ENCODE data around the gene TAF8. TPM values are rescaled to one million over a fixed set of nuclear protein-coding genes. Genes with fewer than 3 reads are reported as not detected.

TAF8 gene
- polyA plus RNA-seq, 1 donor (not counting 4 experiments of a cell fraction or from before 2014, with no cell fraction given), result 15.9 TPM

DNA sequence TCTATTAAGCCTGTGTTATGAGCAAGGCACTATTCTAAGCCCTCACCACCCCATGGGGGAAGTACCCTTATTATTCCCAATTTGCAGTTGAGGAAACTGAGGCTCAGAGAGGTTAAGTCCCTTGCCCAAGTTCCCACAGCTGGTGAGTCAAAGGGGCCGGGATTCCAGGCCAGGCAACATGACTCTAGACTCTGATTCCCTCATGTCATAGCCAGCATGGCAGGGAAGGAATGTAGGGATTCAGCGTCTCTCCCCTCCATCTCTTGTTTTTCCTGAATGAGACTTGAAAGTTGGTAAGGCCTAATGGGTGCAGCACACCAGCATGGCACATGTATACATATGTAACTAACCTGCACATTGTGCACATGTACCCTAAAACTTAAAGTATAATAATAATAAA is 85.4 kb downstream of the TAF8 start:
- peaks cover 51% of the 10 kb centered on the region for H3K4me1 ChIP-seq (ENCODE audit: control insufficient read depth, extremely low read depth, insufficient read depth, low read length)
- no peak for DNase-seq (ENCODE audit: low read depth, low spot score)
- H3K4me2 ChIP-seq (ENCODE audit: control insufficient read depth, extremely low read depth, insufficient read depth, low read depth, low read length), result no peak overlapping the region
- peaks cover 6% of the 10 kb centered on the region for H4K20me1 ChIP-seq (ENCODE audit: control insufficient read depth, extremely low read depth, insufficient read depth, low read length)
- TF ChIP-seq EZH2 (IDR thresholded peaks at IDR 0.05; ENCODE audit: low read length), result no peak
- TF ChIP-seq, protein P1, sequence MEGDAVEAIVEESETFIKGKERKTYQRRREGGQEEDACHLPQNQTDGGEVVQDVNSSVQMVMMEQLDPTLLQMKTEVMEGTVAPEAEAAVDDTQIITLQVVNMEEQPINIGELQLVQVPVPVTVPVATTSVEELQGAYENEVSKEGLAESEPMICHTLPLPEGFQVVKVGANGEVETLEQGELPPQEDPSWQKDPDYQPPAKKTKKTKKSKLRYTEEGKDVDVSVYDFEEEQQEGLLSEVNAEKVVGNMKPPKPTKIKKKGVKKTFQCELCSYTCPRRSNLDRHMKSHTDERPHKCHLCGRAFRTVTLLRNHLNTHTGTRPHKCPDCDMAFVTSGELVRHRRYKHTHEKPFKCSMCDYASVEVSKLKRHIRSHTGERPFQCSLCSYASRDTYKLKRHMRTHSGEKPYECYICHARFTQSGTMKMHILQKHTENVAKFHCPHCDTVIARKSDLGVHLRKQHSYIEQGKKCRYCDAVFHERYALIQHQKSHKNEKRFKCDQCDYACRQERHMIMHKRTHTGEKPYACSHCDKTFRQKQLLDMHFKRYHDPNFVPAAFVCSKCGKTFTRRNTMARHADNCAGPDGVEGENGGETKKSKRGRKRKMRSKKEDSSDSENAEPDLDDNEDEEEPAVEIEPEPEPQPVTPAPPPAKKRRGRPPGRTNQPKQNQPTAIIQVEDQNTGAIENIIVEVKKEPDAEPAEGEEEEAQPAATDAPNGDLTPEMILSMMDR (optimal IDR thresholded peaks at IDR 0.05 in 1 of 3, IDR thresholded peaks at IDR 0.05 in 1 of 3, conservative IDR thresholded peaks at IDR 0.05 in 1 of 3; ENCODE audit: extremely low read depth in 1 of 3, insufficient read depth in 2 of 3, low read length in 3 of 3), result no peak
- dilution Hi-C loops (cut with MboI; ENCODE audit: extremely low pct_ligation_motif_present, low sequenced_read_pairs), result no loop called here
- no peak overlapping the region for H3K4me3 ChIP-seq (ENCODE audit: control insufficient read depth in 2 of 3, extremely low read depth in 1 of 3, insufficient read depth in 2 of 3, low read depth in 1 of 3, low read length in 3 of 3)
- H3K27me3 ChIP-seq (ENCODE audit: control insufficient read depth, extremely low read depth, insufficient read depth, low read length), result no peaks in the 10 kb centered on the region
- no peak for FAIRE-seq
- H3K9ac ChIP-seq (ENCODE audit: control insufficient read depth, extremely low read depth, insufficient read depth, low read length), result no peak overlapping the region
- H3K9me1 ChIP-seq (ENCODE audit: control insufficient read depth, extremely low read depth, insufficient read depth, low read length), result peaks cover 4% of the 10 kb centered on the region
- H3K9me3 ChIP-seq (ENCODE audit: control insufficient read depth, low read depth, low read length), result no peaks in the 10 kb centered on the region
- H3K36me3 ChIP-seq (ENCODE audit: control insufficient read depth in 2 of 2, extremely low read depth in 1 of 2, insufficient read depth in 2 of 2, low read length in 2 of 2), result peaks cover 14 to 15% of the 10 kb centered on the region in 2 experiments
- no peak overlapping the region for H2AFZ ChIP-seq (ENCODE audit: control insufficient read depth, low read length)
- H3K27ac ChIP-seq (ENCODE audit: control insufficient read depth, insufficient read depth, low read length), result no peak overlapping the region
- H3K79me2 ChIP-seq (ENCODE audit: control insufficient read depth, insufficient read depth, low read length), result peaks cover 61% of the 10 kb centered on the region

DNA sequence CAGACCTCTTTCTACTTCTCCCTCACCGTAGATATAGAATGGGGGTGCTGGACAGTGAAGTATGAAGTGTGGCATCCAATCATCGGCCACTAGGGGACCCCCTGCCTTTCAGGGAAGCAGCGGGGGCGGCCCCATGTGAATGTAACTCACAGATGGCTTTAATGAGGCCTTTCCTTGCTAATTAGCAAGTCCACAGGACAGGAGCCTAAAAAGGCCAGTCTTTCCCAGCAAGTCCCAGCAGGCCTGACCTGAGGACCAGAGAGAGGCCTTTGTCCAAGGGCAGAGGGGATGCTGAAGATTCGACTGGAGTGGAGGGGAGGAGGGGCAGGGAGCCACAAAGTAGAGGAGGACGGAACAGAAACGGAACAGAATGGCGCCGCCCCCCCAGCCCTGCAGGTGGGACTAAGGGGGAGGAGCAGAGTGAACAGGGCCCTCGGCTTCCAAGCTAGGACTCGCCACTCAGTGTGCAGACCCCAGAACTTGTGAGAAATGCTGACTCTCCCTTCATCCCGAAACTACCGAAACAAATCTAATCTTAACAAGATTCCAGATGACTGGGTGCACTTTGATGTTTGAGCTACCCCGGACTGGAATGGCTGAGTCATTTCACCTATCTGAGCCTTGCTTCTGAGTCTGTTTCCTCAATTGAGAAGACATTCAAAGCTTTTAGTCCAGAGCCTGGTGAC is 86.3 kb downstream of the TAF8 start:
- Histone ChIP-seq H3K9ac (ENCODE audit: control insufficient read depth, extremely low read depth, insufficient read depth, low read length) (peak overlapping the region; percentile 58), H3K4me1 (ENCODE audit: control insufficient read depth, extremely low read depth, insufficient read depth, low read length) (peaks cover 53% of the 10 kb centered on the region), H2AFZ (ENCODE audit: control insufficient read depth, low read length) (no peak overlapping the region), H3K9me1 (ENCODE audit: control insufficient read depth, extremely low read depth, insufficient read depth, low read length) (peaks cover under 1% of the 10 kb centered on the region), H3K4me3 (ENCODE audit: control insufficient read depth in 2 of 3, extremely low read depth in 1 of 3, insufficient read depth in 2 of 3, low read depth in 1 of 3, low read length in 3 of 3) (peak overlapping the region in 1 of 3 experiments; percentile 29), H3K79me2 (ENCODE audit: control insufficient read depth, insufficient read depth, low read length) (peaks cover 68% of the 10 kb centered on the region), H4K20me1 (ENCODE audit: control insufficient read depth, extremely low read depth, insufficient read depth, low read length) (peaks cover 3% of the 10 kb centered on the region), H3K9me3 (ENCODE audit: control insufficient read depth, low read depth, low read length) (no peaks in the 10 kb centered on the region), H3K36me3 (ENCODE audit: control insufficient read depth in 2 of 2, extremely low read depth in 1 of 2, insufficient read depth in 2 of 2, low read length in 2 of 2) (peaks cover 12 to 14% of the 10 kb centered on the region in 2 experiments), H3K4me2 (ENCODE audit: control insufficient read depth, extremely low read depth, insufficient read depth, low read depth, low read length) (peak overlapping the region; percentile 75), H3K27me3 (ENCODE audit: control insufficient read depth, extremely low read depth, insufficient read depth, low read length) (no peaks in the 10 kb centered on the region), H3K27ac (ENCODE audit: control insufficient read depth, insufficient read depth, low read length) (peak overlapping the region; percentile 53)
- FAIRE-seq (peak; percentile 56), DNase-seq (ENCODE audit: low read depth, low spot score) (no peak)
- TF ChIP-seq, protein P1 (optimal IDR thresholded peaks at IDR 0.05 in 1 of 3, IDR thresholded peaks at IDR 0.05 in 1 of 3, conservative IDR thresholded peaks at IDR 0.05 in 1 of 3; ENCODE audit: extremely low read depth in 1 of 3, insufficient read depth in 2 of 3, low read length in 3 of 3), result peak in 1 of 3 experiments; percentile 13
- no peak for TF ChIP-seq EZH2 (IDR thresholded peaks at IDR 0.05; ENCODE audit: low read length)
- dilution Hi-C loops (cut with MboI; ENCODE audit: extremely low pct_ligation_motif_present, low sequenced_read_pairs), result no loop called here

Small RNA genes within 50 kb of the gene (small RNA-seq; reads per million reads assigned to genes)
- 0 to 2.3 (median 0.33) reads per million in 3 experiments for gene RNU6-761P (ENCODE audit: insufficient read length in 3 of 3, low read depth in 3 of 3, low replicate concordance in 1 of 3)

Other genes with a start within 250 kb of the TAF8 start
- gene USP49, start 155.1 kb upstream of the TAF8 start, polyA plus RNA-seq, result 1.0 to 3.2 TPM (median 2.3 TPM) in 3 replicates
- gene MED20, start 129.4 kb upstream of the TAF8 start, polyA plus RNA-seq, result 34.0 to 37.5 TPM (median 34.8 TPM) in 3 replicates
- gene BYSL, start 129.0 kb upstream of the TAF8 start, polyA plus RNA-seq, result 34.3 to 39.2 TPM (median 34.5 TPM) in 3 replicates
- 37.3 to 58.9 TPM (median 37.4 TPM) in 3 replicates for gene CCND3, start 108.7 kb upstream of the TAF8 start, polyA plus RNA-seq
- 8.1 to 15.3 TPM (median 11.8 TPM) in 3 replicates for gene C6orf132, start 92.1 kb downstream of the TAF8 start, polyA plus RNA-seq
- gene GUCA1A, start 122.8 kb downstream of the TAF8 start, polyA plus RNA-seq, result not detected in 3 replicates
- gene GUCA1B, start 144.4 kb downstream of the TAF8 start, polyA plus RNA-seq, result 0.08 to 0.28 TPM (median 0.17 TPM) in 3 replicates
- gene MRPS10, start 167.3 kb downstream of the TAF8 start, polyA plus RNA-seq, result 44.9 to 80.1 TPM (median 59.5 TPM) in 3 replicates